Stimulated activated naive CD4-positive, alpha-beta T cell treated with Interleukin-2 at 50 U/mL for 16 hours (primary cell): ENCODE results near the gene TERC.
A peak's percentile ranks its signal among the peaks of the same experiment; 100 is the strongest.

Source experiments
- DNase-seq: peaks from one replicate; lab custom pipeline; 2025; lab: John Stamatoyannopoulos, UW

The TERC gene

DNA sequence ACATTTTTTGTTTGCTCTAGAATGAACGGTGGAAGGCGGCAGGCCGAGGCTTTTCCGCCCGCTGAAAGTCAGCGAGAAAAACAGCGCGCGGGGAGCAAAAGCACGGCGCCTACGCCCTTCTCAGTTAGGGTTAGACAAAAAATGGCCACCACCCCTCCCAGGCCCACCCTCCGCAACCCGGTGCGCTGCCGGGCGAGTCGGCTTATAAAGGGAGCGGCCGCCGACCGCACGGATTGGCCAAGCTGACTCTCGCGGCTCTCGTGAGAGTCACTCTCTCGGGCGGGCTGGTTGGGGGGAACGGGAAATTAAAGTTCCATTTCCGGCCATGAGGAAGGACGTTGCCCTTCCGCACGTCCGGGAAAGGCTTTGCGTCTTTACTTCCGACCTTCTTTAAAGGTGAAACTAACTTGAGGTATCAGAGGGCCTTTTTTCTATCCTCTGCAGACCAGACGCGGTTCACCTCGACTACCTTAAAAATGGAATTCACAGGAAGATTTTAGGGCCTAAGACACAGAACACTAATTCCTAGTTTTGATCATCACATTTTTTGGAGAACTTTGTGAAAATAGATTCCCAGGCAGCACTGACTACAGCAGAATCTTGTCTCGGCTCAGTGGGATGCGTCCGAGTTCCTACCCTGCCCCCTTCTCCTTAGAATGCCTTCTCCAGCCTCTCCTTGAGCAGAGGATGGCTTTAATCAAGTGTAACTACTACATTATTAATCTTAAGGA is at the start of gene TERC:
Gene TERC (minus strand): TSS at position 179 of the 731 bp plus-strand sequence.
- DNase-seq: peak; percentile 88

DNA sequence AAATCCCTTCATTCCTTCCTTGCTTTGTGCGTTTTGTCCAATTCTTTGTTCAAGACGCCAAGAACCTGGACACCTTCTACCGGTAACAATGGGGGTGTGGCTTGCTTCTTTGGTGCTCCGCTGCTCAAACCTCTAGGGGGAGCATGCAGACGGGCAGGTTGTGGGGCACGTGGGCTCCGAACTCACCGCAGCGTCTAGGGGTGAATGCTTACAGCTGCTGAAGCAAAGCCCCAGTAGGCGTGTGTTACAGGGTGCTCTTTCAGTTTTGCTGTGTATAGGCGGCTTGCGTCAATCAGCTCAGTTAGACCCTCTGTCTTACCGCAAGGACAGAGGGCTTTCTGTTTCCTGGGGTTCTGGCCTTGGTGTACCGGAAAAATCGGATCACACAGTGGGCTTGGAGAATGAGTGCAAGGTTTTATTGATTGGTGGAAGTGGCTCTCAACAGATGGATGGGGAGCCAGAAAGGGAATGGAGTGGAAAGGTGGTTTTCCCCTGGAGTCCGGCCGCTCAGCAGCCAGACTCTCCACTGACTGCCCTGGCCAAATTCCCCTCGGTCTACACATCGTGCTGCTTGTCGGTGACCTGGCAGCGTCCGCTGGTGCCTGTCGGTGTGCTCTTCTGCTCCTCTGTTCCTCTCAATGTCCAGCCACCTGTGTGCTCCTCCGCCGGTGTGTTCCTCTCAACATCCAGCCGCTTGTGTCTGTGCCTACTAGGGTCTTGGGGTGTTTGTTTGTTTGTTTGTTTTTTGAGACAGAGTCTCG is 49.1 kb upstream of the TERC start:
- DNase-seq: peak; percentile 77

DNA sequence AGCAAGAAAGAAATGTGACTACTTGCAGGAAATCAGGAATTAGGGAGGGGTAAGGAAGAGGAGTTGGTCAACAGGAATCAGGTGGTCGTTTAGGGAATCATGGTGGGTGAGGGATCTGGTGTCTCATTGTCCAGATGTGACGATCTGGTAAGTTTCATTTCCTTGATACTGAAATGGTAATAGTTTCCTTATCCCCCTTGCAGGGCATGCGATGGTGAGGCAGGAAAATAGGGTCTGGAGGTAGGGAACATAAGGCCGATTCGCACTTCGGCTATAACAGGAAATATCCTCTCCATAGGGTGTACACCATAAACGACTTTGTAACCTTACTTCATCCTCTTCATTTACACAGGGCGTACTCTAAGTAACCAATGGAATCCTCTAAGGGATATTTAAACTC is 48.4 kb upstream of the TERC start:
- no peak for DNase-seq

DNA sequence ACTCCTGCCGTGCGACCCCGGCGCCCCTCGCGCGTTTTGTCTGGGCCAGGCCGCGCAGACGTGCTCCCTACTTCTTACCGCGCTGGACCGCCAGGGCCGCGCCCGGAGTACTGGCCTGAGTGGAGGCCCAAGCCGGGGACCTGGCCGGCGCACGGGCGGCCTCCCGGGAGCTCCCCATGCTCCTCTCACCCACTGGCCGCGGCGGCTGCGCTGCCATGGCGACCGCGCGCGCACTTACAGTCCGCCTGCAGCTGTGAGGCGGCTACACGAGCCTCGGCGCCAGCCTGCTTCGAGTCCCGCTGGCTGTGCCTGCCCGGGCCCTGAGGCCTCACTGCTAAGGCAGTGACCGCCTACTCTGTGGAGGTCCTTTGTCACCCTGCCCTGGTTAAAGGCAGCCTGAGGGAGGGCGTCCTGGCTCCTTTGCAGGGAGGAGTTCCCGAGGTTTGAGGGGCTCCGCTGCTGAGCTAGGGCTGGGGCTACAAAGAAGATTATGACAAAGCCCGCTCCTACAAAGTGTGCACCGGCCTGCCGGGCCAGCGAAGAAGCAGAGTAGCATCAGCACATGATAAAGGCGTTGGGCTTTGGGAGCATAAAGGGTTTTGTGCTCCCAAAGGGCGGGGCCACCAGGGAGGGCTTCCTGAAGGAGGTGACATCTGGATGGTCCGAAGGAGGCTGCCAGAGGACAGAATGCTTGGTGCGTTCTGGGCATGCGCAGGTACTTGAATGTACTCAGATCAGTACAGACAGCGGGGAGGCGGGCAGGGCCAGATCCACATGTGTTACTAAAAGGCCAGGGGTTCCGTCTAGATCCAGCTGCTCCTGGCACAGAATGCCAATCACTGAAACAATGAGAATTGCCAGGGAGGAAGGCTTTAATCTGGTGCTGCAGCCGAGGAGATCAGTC is 47.7 kb upstream of the TERC start, which contains the start of the genes LRRC34 and LRRIQ4:
Gene LRRC34 (minus strand): TSS at position 573 of the 904 bp plus-strand sequence. CDS start 356 bp downstream, at position 217.
Gene LRRIQ4 (plus strand): TSS at position 539 of the 904 bp plus-strand sequence. CDS start 9,052 bp downstream, outside the sequence.
- peak; percentile 55 for DNase-seq

DNA sequence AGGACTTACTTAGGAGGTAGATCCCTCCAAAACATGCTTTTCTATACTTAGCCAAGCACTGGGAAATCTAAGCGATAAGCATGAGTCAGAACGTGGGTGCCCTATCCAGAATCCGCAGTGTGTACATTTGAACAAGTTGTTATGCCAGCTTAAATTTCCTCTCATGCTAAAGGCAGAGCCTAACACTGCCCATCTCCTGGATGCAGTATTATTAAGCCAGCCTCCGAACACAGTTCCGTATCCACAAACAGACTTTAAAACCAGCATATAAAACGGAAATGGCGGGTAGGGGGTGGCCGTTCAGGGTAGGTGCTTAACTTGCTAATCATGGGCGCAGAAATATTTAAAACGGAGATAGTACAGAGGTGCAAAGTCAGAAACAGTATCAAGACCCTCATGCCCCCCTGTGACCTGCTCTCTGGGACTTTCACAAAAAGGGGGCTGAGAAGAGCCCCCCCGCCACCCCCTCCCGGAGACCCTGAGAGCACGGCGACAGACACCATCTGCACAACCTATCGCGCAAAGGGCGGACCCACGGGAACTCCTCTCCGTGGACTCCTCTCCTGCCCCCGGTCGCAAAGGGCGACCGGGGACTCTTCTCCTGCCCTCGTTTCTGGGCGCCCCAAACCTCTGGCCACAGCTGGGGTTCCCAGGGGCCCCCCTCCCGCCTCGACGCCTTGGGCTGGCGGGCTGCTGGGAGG is 46.9 kb upstream of the TERC start:
- DNase-seq: no peak

GRCh38 chr3:169809230-169809795 is 44.5 kb upstream of the TERC start:
- no peak for DNase-seq

GRCh38 chr3:169804681-169805080 is 39.8 kb upstream of the TERC start:
- no peak for DNase-seq

GRCh38 chr3:169792359-169792758 is 27.5 kb upstream of the TERC start:
- DNase-seq: no peak

- no peak for DNase-seq
Observed at GRCh38 chr3:169790687-169791429, 26.0 kb upstream of the TERC start.

GRCh38 chr3:169790219-169790618 is 25.4 kb upstream of the TERC start:
- DNase-seq: no peak

DNA sequence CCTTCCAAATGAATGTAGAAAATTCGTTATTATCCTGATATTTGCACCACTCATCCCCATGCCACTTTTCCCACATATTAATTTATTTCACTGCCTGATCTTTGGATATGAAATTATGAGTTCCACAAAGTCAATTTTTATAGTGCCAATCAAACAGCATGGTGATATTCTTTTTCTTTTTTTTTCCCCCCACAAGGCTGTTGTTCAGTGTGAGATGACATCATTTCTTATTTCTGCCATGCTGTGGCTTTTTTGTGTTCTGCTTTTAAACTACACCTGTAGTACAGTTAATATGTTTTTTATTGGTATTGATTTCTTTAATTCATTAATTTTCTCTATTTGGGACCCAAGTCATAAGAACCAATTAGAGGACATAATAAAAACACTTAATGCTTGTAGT is 22.9 kb upstream of the TERC start:
- DNase-seq: no peak

- no peak for DNase-seq
Observed at GRCh38 chr3:169787120-169787519, 22.3 kb upstream of the TERC start.

- DNase-seq: no peak
Observed at GRCh38 chr3:169781209-169781855, 16.5 kb upstream of the TERC start.

- DNase-seq: no peak
Observed at GRCh38 chr3:169780742-169781141, 15.9 kb upstream of the TERC start.

DNA sequence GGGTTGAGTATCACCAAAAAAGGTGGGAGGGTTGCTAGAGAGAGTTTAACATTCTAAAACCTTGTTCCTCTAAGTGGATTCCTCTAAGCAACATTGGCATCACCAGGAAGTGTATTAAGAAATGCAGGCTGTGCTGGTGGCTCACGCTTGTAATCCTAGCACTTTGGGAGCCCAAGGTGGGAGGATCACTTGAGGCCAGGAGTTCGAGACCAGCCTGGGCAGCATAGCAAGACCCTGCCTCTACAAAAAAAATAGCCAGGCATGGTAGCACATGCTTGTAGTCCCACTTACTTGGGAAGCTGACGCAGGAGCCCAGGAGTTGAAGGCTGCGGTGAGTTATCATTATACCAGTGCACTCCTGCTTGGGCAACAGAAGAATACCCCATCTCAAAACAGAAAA is 13.0 kb upstream of the TERC start:
- no peak for DNase-seq

GRCh38 chr3:169774186-169774585 is 9.3 kb upstream of the TERC start:
- no peak for DNase-seq

GRCh38 chr3:169772897-169773816 is 8.3 kb upstream of the TERC start, which contains the start of gene MYNN:
Gene MYNN, plus strand, starts transcription at chr3:169773396. Its CDS starts 900 bp downstream, at chr3:169774296.
- peak; percentile 91 for DNase-seq

DNA sequence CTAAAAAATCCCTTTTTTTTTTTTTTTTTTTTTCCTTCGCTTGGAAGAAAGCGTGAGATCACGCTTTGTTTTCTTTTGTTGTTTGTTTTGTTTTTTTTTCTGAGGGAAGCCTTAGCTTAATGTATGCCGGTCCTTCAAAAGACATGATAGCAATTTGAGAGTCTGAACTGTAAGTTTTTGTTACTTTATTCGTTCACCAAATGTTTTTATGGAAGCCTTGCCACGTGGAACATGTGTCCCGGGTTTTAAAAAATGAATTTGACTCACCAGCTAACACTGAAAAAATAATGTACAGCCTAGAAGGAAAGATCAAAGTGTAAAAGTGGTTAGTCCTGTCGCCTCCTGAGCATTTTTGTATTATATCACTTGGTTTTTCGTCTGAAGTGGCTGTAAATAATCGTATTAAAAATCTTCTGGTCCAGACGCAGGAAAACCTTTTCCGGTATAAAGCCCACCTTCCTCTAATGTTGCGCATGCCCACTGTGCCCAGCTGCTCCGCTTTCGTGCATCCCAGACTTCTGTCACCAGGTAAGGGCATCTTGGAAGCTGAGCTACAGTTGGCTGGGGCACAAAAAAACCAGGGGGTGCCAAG is 7.5 kb upstream of the TERC start:
- peak; percentile 65 for DNase-seq
